Neutrophil (primary cell): Measurements from ENCODE around the gene DHRS1.

Source experiments
- H3K27ac ChIP-seq: fragments of 200-600 bp; sonication (generic); 2 replicates; pipeline ENCODE4 v1.5.1; 2016; ENCODE audit warnings: mild to moderate bottlenecking, moderate library complexity
- H3K27me3 ChIP-seq: fragments of 200-600 bp; sonication (generic); 2 replicates; pipeline ENCODE4 v1.6.0; 2016; ENCODE audit warnings: mild to moderate bottlenecking
- H3K36me3 ChIP-seq: fragments of 200-600 bp; sonication (generic); 2 replicates; pipeline ENCODE4 v1.5.1; 2017
- H3K4me1 ChIP-seq, 2 experiments: fragments of 200-600 bp in 1 of 2; sonication (generic) in 1 of 2; 1 replicate in 1 of 2; 2 replicates in 1 of 2; pipeline versions ENCODE4 v1.5.1 to v1.6.1; 2013 to 2016; ENCODE audit warnings: low read depth in 1 of 2, low read length in 1 of 2, mild to moderate bottlenecking in 1 of 2, moderate library complexity in 1 of 2; ENCODE audit not compliant: control insufficient read depth in 1 of 2, insufficient read depth in 1 of 2
- H3K4me3 ChIP-seq, 2 experiments: fragments of 200-600 bp in 1 of 2; sonication (generic) in 1 of 2; 1 replicate in 1 of 2; 2 replicates in 1 of 2; pipeline ENCODE4 v1.5.1; 2013 to 2016; ENCODE audit warnings: low read depth in 1 of 2, low read length in 1 of 2, mild to moderate bottlenecking in 1 of 2, moderate library complexity in 1 of 2
- H3K9me3 ChIP-seq: fragments of 200-600 bp; sonication (generic); 2 replicates; pipeline ENCODE4 v1.5.1; 2016
- TF ChIP-seq, protein P1 (sequence below): fragments of 200-600 bp; sonication (generic); IDR thresholded peaks from 2 replicates; pipeline ENCODE4 v1.5.1; 2016; ENCODE audit warnings: antibody characterized with exemption

The DHRS1 gene

DNA sequence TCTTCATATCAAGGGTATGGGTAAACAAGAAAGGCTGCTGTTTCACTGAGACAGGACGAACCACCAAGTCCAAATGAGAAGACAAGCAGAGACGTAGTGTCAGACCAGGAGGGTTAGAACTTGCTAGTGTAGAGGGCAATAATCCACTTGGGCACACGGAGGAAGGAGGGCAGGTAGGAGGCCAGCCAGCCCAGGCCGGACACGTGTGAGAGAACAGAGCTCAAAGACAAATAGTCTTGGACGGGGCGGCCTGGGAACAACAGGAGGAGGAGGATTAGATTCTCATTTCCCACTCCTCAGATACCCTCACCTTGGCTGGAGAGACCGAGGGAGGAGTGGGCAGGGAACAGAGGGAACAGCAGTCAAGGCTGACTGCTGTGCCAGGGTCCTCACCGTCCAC, 8.8 kb downstream of the DHRS1 start:
- no peak overlapping the region for H3K27ac ChIP-seq
- no peak overlapping the region for H3K4me3 ChIP-seq
- TF ChIP-seq, protein P1, sequence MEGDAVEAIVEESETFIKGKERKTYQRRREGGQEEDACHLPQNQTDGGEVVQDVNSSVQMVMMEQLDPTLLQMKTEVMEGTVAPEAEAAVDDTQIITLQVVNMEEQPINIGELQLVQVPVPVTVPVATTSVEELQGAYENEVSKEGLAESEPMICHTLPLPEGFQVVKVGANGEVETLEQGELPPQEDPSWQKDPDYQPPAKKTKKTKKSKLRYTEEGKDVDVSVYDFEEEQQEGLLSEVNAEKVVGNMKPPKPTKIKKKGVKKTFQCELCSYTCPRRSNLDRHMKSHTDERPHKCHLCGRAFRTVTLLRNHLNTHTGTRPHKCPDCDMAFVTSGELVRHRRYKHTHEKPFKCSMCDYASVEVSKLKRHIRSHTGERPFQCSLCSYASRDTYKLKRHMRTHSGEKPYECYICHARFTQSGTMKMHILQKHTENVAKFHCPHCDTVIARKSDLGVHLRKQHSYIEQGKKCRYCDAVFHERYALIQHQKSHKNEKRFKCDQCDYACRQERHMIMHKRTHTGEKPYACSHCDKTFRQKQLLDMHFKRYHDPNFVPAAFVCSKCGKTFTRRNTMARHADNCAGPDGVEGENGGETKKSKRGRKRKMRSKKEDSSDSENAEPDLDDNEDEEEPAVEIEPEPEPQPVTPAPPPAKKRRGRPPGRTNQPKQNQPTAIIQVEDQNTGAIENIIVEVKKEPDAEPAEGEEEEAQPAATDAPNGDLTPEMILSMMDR: no peak
- H3K36me3 ChIP-seq: peaks cover 58% of the 10 kb centered on the region
- no peaks in the 10 kb centered on the region for H3K9me3 ChIP-seq
- no peaks in the 10 kb centered on the region for H3K27me3 ChIP-seq
- H3K4me1 ChIP-seq: no peaks in the 10 kb centered on the region

DNA sequence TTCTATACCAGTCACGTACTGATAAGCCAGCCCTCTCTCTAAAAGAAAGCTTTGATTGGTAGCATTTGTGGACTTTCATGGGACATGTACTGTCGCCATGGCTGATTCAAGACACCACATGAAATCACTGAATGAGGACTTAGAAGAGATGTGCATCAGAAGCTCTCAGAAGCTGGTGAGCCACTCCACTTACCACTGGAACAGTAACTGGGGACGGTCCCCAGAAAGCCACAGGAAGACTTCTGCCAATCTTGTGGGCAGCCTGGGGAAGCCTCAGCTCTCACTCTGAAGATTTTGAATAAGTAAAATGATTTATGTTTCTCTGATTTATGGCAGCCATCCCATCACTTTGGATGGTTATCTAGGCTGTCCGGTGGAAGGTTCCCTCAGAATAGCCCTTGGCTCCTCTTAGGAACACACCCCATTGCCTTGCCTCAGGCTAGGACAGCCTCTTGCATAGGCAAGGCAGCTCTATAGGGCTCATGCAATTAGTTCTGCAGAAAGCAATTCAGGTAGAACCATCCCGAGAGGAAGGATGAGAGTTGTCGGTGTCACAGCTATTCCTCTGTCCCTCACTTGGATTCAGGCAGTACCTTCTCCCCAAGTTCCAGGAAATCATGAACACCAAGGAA, 9.8 kb downstream of the DHRS1 start:
- TF ChIP-seq, protein P1: no peak
- Histone ChIP-seq H3K4me1 (no peaks in the 10 kb centered on the region), H3K9me3 (no peaks in the 10 kb centered on the region), H3K4me3 (no peak overlapping the region), H3K27ac (no peak overlapping the region), H3K27me3 (no peaks in the 10 kb centered on the region), H3K36me3 (peaks cover 48% of the 10 kb centered on the region)

DNA sequence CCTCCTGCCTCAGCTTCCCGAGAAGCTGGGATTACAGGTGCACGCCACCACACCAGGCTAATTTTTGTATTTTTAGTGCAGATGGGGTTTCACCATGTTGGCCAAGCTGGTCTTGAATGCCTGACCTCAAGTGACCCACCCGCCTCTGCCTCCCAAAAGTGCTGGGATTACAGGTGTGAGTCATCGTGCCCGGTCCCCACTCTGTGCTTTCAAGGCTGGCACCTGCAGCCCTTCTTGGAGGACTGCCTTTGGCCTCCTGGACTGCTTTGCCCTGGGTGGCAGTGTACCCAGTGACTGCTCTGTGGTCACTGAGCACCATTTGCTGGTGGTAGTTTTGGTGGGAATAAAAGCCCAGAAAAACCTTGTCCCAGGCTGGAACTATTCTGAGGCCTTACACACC, 12.6 kb downstream of the DHRS1 start:
- Histone ChIP-seq H3K36me3 (peaks cover 29% of the 10 kb centered on the region), H3K9me3 (no peaks in the 10 kb centered on the region), H3K4me1 (peaks cover 6 to 10% of the 10 kb centered on the region in 2 experiments), H3K27ac (no peak overlapping the region), H3K27me3 (no peaks in the 10 kb centered on the region), H3K4me3 (no peak overlapping the region)
- TF ChIP-seq, protein P1: no peak

DNA sequence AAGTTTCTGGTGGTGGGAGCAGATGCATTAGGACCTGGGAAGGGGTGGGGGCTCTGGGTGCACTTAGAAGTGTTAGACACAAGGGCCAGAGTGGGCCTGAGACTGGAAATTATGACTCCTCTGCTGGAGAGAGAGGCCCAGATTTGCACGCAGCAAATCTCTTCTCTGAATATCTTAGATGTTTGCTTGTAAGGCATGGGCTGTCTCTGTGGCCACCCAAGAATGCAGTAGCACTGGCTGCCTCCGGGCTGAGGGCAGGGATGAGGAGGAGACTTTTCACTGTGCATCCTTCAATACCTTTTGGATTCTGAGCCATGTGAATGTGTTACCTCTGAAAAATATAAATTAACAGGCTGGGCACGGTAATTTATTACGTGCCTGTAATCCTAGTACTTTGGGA, 14.2 kb downstream of the DHRS1 start:
- H3K4me3 ChIP-seq: no peak overlapping the region
- TF ChIP-seq, protein P1: no peak

DNA sequence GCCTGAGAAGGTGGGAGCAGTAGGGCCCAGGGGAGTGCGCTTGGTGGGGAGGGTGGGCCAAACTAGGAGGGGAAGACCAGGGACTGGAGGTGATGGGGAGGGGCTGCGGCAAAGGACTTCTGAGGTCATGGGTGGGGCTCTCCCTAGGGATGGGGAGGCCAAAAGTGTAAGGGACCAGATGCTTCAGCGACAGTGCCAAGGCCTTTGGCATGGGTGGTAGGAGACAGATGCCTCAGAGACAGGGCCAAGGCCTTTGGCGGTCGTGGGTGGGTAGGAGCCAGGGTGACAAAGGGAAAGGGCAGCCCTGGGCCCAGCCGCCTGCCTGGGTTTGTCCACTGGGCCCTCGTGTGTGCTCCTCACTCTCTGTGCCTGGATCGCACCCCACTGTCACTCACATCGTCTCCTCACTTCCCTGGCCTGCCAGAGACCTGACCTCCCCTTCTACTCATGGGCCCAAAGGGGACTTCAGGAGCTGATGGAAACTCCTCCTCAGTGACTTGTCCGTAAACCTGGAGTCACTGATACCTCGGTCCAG, 15.0 kb downstream of the DHRS1 start:
- Histone ChIP-seq H3K9me3 (no peaks in the 10 kb centered on the region), H3K36me3 (peaks cover 5% of the 10 kb centered on the region), H3K27ac (no peak overlapping the region), H3K4me3 (no peak overlapping the region), H3K4me1 (peaks cover 30 to 34% of the 10 kb centered on the region in 2 experiments), H3K27me3 (no peaks in the 10 kb centered on the region)
- TF ChIP-seq, protein P1: no peak

More for the DNA sequence above, 14.2 kb downstream of the DHRS1 start:
- H3K9me3 ChIP-seq: no peaks in the 10 kb centered on the region
- H3K4me1 ChIP-seq: peaks cover 22 to 26% of the 10 kb centered on the region in 2 experiments
- H3K27ac ChIP-seq: no peak overlapping the region
- H3K36me3 ChIP-seq: peaks cover 12% of the 10 kb centered on the region
- H3K27me3 ChIP-seq: no peaks in the 10 kb centered on the region
